Kidney (tissue), 14 donors: ENCODE data around the gene C16orf86. TPM values are rescaled to one million over a fixed set of nuclear protein-coding genes. Genes with fewer than 3 reads are reported as not detected.

Experiments used
- DNase-seq, 5 donors: peaks; one replicate each; pipeline ENCODE4 v3.0.0-alpha.2; 2013 to 2020
- FAIRE-seq: peaks from 2 replicates; lab custom pipeline; 2012; peaks lifted over from hg19 to GRCh38; lab: Jason Lieb, UNC
- H3K27ac ChIP-seq, 2 donors: one replicate each; pipeline ENCODE4 v1.7.0; 2013; ENCODE audit warnings: low read depth in 2 of 2, low read length in 2 of 2, inconsistent platforms in 1 of 2
- H3K27me3 ChIP-seq: one replicate; pipeline ENCODE4 v1.7.1; 2013; ENCODE audit warnings: low read length, inconsistent platforms; ENCODE audit not compliant: control insufficient read depth, insufficient read depth
- H3K36me3 ChIP-seq, 3 donors: one replicate each; pipeline versions ENCODE4 v1.7.0 to v1.7.1; 2013; ENCODE audit warnings: low read length in 3 of 3, control low read depth in 1 of 3, inconsistent platforms in 1 of 3; ENCODE audit not compliant: insufficient read depth in 3 of 3, control insufficient read depth in 2 of 3
- H3K4me1 ChIP-seq, 3 donors: one replicate each; pipeline versions ENCODE4 v1.7.0 to v1.7.1; 2013; ENCODE audit warnings: low read length in 3 of 3, inconsistent platforms in 1 of 3, low read depth in 1 of 3; ENCODE audit not compliant: control insufficient read depth in 2 of 3, insufficient read depth in 2 of 3
- H3K4me3 ChIP-seq, 3 donors: one replicate each; pipeline versions ENCODE4 v1.7.0 to v1.8.1; 2013; ENCODE audit warnings: low read length in 3 of 3, control low read depth in 1 of 3, inconsistent platforms in 1 of 3
- H3K9ac ChIP-seq, 3 donors: one replicate each; pipeline versions ENCODE4 v1.7.0 to v1.7.1; 2013; ENCODE audit warnings: low read length in 3 of 3, control low read depth in 1 of 3, inconsistent platforms in 1 of 3
- H3K9me3 ChIP-seq, 3 donors: one replicate each; pipeline versions ENCODE4 v1.7.0 to v1.7.1; 2013; ENCODE audit warnings: low read length in 3 of 3, control low read depth in 1 of 3, inconsistent platforms in 1 of 3; ENCODE audit not compliant: control insufficient read depth in 2 of 3, insufficient read depth in 1 of 3
- intact Hi-C: fragments of 100-400 bp; cut with DNase I; formaldehyde crosslinking; loops from one replicate; pipeline ENCODE4 v1.11.1; 2022
- polyA plus RNA-seq: library from polyadenylated mRNA; stranded (reverse); fragments of 350-450 nt; fragmentation: Illumina TruSeq; extraction: RNeasy Lipid Tissue Mini Kit (QIAGEN cat#74804); gene quantifications from one replicate; pipeline ENCODE4 v1.2.3, GENCODE V29; 2014; ENCODE audit warnings: low read depth, low replicate concordance; ENCODE audit not compliant: insufficient read depth
- total RNA-seq: library from RNA; stranded (reverse); fragmentation: NEBNext Ultra II Directional; extraction: Animal tissue kit (Norgen Biotek cat#: 25700); gene quantifications from one replicate; pipeline ENCODE4 v1.2.1, GENCODE V29; 2021
- TF ChIP-seq, protein P1 (sequence below): IDR thresholded peaks from 3 replicates; pipeline ENCODE4 v1.5.1; 2012; ENCODE audit warnings: mild to moderate bottlenecking, moderate library complexity, borderline replicate concordance; ENCODE audit not compliant: insufficient read depth; ENCODE audit errors: extremely low read depth
- donor health status: control.
- donor health status: control.
- donor health status: control.
- donor health status: control.
- donor health status: control.
- donor health status: DM: yes; HTN: yes; CAD: no.
- donor health status: Normal renal cell carcinoma (clear cell type).

C16orf86 gene
- total and polyA plus RNA-seq, 2 donors from 2014 or later, result 6.6 to 11.2 TPM

DNA sequence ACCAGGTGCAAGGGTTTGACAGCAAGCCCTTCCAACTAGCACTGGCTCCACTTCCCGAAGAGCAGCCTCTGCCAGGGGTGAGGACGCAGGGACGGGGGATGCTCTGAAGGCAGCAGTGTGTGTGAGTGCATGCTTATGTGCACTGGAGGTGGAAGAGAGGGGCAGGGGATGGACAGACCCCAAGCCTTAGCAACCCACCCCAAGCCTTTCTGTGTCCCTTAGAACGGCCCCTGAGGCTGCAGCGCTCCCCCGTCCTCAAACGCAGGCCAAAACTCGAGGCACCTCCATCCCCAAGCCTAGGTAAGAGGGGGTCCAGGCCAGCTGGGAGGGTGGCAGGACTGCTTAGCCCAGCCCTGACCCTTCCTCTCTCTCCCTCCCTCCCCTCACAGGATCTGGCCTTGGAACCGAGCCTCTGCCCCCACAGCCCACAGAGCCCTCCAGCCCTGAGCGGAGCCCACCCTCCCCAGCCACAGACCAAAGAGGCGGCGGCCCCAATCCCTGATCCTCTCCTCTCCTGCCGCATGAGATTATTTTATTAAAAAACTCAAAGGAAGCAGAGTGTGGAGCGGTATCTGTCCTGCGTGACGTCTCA is 9.5 kb upstream of the C16orf86 start:
- FAIRE-seq, result no peak
- Histone ChIP-seq H3K9me3 (no peaks in the 10 kb centered on the region), H3K4me1 (peaks cover 0 to 23% (median 3%) of the 10 kb centered on the region in 3 donors), H3K4me3 (no peak overlapping the region), H3K27ac (no peak overlapping the region), H3K9ac (no peak overlapping the region), H3K27me3 (peaks cover 4% of the 10 kb centered on the region), H3K36me3 (no peaks in the 10 kb centered on the region)
- DNase-seq, result peak in 1 of 5 donors; percentile 52
- TF ChIP-seq, protein P1, sequence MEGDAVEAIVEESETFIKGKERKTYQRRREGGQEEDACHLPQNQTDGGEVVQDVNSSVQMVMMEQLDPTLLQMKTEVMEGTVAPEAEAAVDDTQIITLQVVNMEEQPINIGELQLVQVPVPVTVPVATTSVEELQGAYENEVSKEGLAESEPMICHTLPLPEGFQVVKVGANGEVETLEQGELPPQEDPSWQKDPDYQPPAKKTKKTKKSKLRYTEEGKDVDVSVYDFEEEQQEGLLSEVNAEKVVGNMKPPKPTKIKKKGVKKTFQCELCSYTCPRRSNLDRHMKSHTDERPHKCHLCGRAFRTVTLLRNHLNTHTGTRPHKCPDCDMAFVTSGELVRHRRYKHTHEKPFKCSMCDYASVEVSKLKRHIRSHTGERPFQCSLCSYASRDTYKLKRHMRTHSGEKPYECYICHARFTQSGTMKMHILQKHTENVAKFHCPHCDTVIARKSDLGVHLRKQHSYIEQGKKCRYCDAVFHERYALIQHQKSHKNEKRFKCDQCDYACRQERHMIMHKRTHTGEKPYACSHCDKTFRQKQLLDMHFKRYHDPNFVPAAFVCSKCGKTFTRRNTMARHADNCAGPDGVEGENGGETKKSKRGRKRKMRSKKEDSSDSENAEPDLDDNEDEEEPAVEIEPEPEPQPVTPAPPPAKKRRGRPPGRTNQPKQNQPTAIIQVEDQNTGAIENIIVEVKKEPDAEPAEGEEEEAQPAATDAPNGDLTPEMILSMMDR, result no peak
- intact Hi-C loops, result no loop called here

DNA sequence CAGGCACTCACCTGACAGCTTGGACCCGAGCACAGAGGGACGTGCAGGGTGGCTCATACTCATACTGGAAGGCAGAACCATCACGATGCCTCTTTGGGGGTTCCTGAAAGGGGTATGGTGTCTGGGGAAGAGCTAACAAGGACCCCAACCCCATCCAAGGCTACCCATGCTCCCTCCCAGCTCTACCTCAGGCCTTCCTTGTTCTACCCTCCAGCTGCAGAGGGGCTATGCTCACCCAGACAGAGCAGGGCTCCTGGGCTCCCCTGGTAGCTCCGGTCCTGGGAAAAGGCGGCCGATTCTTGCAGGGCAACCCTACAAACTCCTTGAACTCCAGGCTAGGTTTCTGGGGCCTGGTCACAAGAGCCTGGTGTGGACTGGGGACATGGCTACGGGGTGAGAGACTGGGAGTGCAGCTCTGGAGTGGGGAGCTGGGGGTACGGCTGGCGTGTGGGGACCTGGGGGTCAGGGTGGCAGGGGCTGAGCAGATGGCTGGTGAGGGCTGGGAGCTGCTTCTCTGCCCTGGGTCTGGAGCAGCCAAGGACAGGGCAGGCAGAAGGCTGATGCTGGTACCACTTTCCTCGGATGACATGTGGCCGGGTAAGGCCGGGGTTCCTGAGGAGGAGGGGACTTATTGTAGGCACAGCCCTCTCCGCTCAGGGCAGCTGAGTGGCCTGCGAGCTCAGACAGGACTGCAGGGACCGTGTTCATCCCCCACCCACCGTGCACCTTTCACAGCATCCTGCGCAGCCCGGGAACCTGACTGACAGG is 8.7 kb upstream of the C16orf86 start:
- FAIRE-seq (no peak), DNase-seq (peak in 1 of 5 donors; percentile 73)
- peaks cover 2% of the 10 kb centered on the region for H3K27me3 ChIP-seq
- TF ChIP-seq, protein P1, result no peak
- no peak overlapping the region for H3K27ac ChIP-seq
- H3K4me3 ChIP-seq, result no peak overlapping the region
- no peaks in the 10 kb centered on the region for H3K9me3 ChIP-seq
- intact Hi-C loops, result no loop called here
- peaks cover 0 to 3% (median 0%) of the 10 kb centered on the region in 3 donors for H3K36me3 ChIP-seq
- H3K4me1 ChIP-seq, result peaks cover 0 to 23% (median 3%) of the 10 kb centered on the region in 3 donors
- H3K9ac ChIP-seq, result no peak overlapping the region

DNA sequence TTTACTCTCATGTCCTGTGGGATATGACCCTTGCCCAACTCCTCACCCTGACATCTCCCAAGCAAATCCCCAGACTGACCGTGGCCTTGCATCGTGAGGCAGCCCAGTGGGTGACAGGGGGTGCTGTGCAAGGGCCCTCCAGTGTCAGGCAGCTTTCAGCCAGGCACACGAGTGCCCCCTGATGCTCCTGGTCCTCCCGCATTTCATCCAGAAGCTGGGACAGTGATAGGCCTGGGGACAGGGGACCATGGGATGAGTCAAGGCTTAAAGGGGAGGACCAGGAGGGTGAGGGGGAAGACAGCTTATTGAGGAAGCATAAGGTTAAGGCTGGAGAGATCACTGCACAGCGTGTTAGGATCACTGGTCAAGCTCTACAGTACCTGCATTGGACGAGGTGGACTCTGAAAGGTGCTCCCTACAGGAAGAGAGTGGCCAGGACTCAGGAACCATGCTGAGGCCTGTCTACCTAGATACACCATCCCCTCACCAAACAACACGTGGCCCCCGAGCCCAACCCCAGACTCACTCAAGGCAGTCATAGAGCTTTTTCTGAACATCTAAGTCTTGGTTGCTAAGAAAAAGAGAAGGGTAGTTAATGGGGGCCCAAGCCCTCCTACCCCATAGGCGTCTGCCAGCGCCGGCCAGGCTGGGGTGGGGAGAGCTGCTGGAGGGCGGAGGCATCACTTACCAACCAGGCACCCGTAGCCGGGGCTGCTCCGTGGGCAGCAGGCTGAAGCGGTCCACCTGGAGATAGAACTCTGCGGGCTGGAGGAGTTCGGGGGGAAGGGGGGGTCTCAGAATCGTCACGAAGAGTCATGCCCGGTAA is 7.6 kb upstream of the C16orf86 start:
- Histone ChIP-seq H3K9me3 (no peaks in the 10 kb centered on the region), H3K4me1 (peaks cover 0 to 18% (median 3%) of the 10 kb centered on the region in 3 donors), H3K4me3 (peak overlapping the region in 2 of 3 donors; percentile 92 to 99), H3K9ac (peak overlapping the region in 2 of 3 donors; percentile 57 to 62), H3K27ac (no peak overlapping the region), H3K36me3 (peaks cover 0 to 3% (median 0%) of the 10 kb centered on the region in 3 donors), H3K27me3 (peaks cover 2% of the 10 kb centered on the region)
- TF ChIP-seq, protein P1, result no peak
- DNase-seq, result no peak
- FAIRE-seq, result no peak
- intact Hi-C loops, result no loop called here
